AG04449 (cell line): Measurements from ENCODE around the gene ELOB.

Experiments used
- CTCF ChIA-PET: fragments of 350-600 bp; formaldehyde crosslinking; extraction: SDS; loops from one replicate; lab custom pipeline; 2021; ENCODE audit warnings: antibody characterized with exemption; lab: Yijun Ruan, JAX
- POLR2A ChIA-PET: fragments of 400-600, 350-600 bp; formaldehyde crosslinking; extraction: SDS; loops from one replicate; lab custom pipeline; 2020; ENCODE audit warnings: antibody characterized with exemption, inconsistent platforms; lab: Yijun Ruan, JAX
- DNase-seq: peaks from one replicate; pipeline ENCODE4 v3.0.0-alpha.2; 2010; ENCODE audit warnings: low read depth, low spot score
- H3K4me3 ChIP-seq: 2 replicates; pipeline ENCODE4 v1.5.1; 2011; ENCODE audit warnings: low read depth, mild to moderate bottlenecking, control low read depth, low read length
- CTCF ChIP-seq: IDR thresholded peaks from one replicate; pipeline ENCODE4 v1.5.1; 2011; ENCODE audit warnings: mild to moderate bottlenecking, moderate library complexity, low read length, control low read depth, inconsistent platforms; ENCODE audit not compliant: insufficient read depth; ENCODE audit errors: missing control alignments

Gene ELOB

DNA sequence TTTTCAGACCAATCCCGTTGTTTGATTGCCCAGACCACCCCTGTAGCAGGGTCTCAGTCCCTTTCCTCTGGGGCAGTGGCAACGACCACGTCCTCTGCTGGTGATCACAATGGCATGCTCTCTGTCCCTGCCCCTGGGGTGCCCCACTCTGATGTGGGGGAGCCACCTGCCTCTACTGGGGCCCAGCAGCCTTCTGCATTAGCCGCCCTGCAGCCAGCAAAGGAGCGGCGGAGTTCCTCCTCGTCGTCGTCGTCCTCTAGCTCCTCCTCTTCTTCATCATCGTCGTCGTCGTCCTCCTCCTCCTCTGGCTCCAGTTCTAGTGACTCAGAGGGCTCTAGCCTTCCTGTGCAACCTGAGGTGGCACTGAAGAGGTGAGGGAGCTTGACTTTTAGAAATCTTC, 9.2 kb downstream of the ELOB start:
- TF ChIP-seq CTCF = no peak
- no peak for DNase-seq
- H3K4me3 ChIP-seq = no peak overlapping the region
- CTCF ChIA-PET = interaction anchor here (0.6 to 2.6 kb wide), 3 partner anchors 9 to 100 kb away, joined by 3 to 12 read pairs (median 7); no protein-coding TSS in a partner anchor
- POLR2A ChIA-PET = no interaction called here

- TF ChIP-seq CTCF = no peak
- DNase-seq = no peak
- ChIA-PET CTCF (interaction anchor here (0.6 to 2.6 kb wide), 3 partner anchors 10 to 101 kb away, joined by 3 to 12 read pairs (median 3); no protein-coding TSS in a partner anchor), POLR2A (interaction anchor here (1.0 kb wide), 1 partner anchor 10 kb away, joined by 5 read pairs; no protein-coding TSS in a partner anchor)
- H3K4me3 ChIP-seq = no peak overlapping the region
Observed at GRCh38 chr16:2767140-2767731, 9.8 kb downstream of the ELOB start.

GRCh38 chr16:2766430-2767139, 10.5 kb downstream of the ELOB start:
- H3K4me3 ChIP-seq = no peak overlapping the region
- CTCF ChIA-PET = interaction anchor here (0.8 to 2.6 kb wide), 2 partner anchors 9 to 102 kb away, joined by 3 to 12 read pairs; no protein-coding TSS in a partner anchor
- POLR2A ChIA-PET = interaction anchor here (1.0 kb wide), 1 partner anchor 9 kb away, joined by 5 read pairs; no protein-coding TSS in a partner anchor
- no peak for DNase-seq
- TF ChIP-seq CTCF = no peak

DNA sequence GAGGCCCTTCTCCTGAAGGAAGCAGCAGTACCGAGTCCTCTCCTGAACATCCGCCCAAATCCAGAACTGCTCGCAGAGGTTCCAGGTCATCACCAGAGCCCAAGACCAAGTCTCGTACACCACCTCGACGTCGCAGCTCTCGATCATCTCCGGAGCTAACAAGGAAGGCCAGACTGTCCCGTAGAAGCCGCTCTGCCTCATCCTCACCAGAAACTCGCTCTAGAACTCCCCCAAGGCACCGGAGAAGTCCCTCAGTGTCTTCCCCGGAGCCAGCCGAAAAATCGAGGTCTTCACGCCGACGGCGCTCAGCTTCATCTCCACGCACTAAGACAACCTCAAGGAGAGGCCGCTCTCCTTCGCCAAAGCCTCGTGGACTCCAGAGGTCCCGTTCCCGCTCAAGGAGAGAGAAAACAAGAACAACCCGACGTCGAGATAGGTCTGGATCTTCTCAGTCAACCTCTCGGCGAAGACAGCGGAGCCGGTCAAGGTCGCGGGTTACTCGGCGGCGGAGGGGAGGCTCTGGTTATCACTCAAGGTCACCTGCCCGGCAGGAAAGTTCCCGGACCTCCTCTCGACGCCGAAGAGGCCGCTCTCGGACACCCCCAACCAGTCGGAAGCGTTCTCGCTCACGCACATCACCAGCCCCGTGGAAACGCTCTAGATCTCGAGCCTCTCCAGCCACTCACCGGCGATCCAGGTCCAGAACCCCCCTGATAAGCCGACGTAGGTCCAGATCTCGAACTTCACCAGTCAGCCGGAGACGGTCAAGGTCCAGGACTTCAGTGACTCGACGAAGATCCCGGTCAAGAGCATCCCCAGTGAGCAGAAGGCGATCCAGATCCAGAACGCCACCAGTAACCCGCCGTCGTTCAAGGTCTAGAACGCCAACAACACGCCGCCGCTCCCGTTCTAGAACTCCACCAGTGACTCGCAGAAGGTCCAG, 11.3 kb downstream of the ELOB start:
- TF ChIP-seq CTCF = no peak
- no peak overlapping the region for H3K4me3 ChIP-seq
- no peak for DNase-seq
- ChIA-PET POLR2A (no interaction called here), CTCF (no interaction called here)

DNA sequence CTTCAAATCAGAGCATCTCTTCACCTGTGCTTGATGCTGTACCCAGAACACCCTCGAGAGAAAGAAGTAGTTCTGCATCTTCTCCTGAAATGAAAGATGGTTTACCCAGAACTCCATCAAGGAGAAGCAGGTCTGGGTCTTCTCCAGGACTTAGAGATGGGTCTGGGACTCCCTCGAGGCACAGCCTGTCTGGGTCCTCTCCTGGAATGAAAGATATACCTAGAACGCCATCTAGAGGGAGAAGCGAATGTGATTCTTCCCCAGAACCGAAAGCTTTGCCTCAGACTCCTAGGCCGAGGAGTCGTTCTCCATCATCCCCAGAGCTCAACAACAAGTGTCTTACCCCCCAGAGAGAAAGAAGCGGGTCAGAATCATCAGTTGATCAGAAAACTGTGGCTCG, 12.4 kb downstream of the ELOB start:
- ChIA-PET POLR2A (no interaction called here), CTCF (interaction anchor here (1.0 kb wide), 1 partner anchor 9 kb away, joined by 5 read pairs; no protein-coding TSS in a partner anchor)
- no peak for TF ChIP-seq CTCF
- H3K4me3 ChIP-seq = no peak overlapping the region
- no peak for DNase-seq
